Measurements from ENCODE around the gene TMEM92. TPM values are rescaled to one million over a fixed set of nuclear protein-coding genes. Genes with fewer than 3 reads are reported as not detected.

Gene TMEM92
- total RNA-seq, 1 experiment from 2014 or later: 6.6 TPM

DNA sequence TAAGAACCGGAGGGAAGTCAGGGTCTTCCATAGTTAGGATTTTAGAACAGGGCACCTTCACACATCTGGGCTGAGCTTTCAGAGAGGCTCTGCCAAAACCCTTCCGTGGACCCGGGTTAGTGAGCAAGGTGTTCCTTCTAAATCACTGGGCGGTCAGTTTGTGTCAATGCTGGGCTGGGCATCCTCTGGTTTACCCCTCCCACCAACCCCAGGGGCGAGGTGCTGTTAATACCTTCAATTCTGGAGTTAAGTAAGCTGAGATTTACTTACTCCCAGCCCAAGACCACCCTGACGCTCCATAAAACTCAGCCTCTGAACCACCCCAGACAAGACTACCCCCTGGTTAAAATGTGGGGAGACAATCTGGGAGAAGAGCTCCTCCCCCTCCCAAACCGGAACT lies 1.0 kb downstream of the TMEM92 start:
- intact Hi-C loops (cut with micrococcal nuclease): no loop called here
- ATAC-seq (no peak), DNase-seq (ENCODE audit: low read depth, low spot score) (no peak)
- H3K9me3 ChIP-seq (ENCODE audit: control insufficient read depth in 1 of 2, insufficient read depth in 1 of 2, low read depth in 1 of 2, low read length in 2 of 2): no peaks in the 10 kb centered on the region
- TSS peak; percentile 56 for BruUV-seq (replicated peaks)
- no peak overlapping the region for H2AFZ ChIP-seq (ENCODE audit: low read depth, low read length, poor library complexity, severe bottlenecking)
- H3K4me3 ChIP-seq (replicated peaks in 1 of 2; ENCODE audit: low read depth in 1 of 2, low read length in 2 of 2): no peak overlapping the region
- no peaks in the 10 kb centered on the region for H3K27me3 ChIP-seq (ENCODE audit: insufficient read depth, low read length)
- no peak overlapping the region for H3K27ac ChIP-seq (ENCODE audit: low read depth, low read length)
- H4K20me1 ChIP-seq (ENCODE audit: insufficient read depth): no peaks in the 10 kb centered on the region
- peaks cover 40 to 67% of the 10 kb centered on the region in 2 experiments for H3K4me1 ChIP-seq (ENCODE audit: control insufficient read depth in 1 of 2, insufficient read depth in 2 of 2, low read length in 2 of 2)
- no peak overlapping the region for H3K9ac ChIP-seq (ENCODE audit: low read length)
- H3K36me3 ChIP-seq (ENCODE audit: control insufficient read depth in 1 of 2, insufficient read depth in 2 of 2, low read length in 2 of 2): no peaks in the 10 kb centered on the region
- POLR2A ChIA-PET: no interaction called here
- RAD21 ChIA-PET (ENCODE audit: low non-redundant PET in 1 of 2, low total read pairs in 2 of 2, uncharacterized antibody in 2 of 2, unreplicated experiment in 2 of 2): interaction anchor here in 1 of 2 experiments (2.3 kb wide), 1 partner anchor 75 kb away, joined by 16 read pairs; no protein-coding TSS in a partner anchor
- H3K79me2 ChIP-seq (ENCODE audit: insufficient read depth, low read length): no peaks in the 10 kb centered on the region
- CTCF ChIA-PET: interaction anchor here (1.5 to 8.9 kb wide), 5 partner anchors 7 to 74 kb away, joined by 5 to 152 read pairs (median 12); partner anchors contain the start of gene COL1A1
- no peak for TF ChIP-seq ELF1 (IDR thresholded peaks at IDR 0.05; ENCODE audit: borderline replicate concordance, low read depth)
- no peak for TF ChIP-seq SRF (IDR thresholded peaks at IDR 0.05; ENCODE audit: low read depth)
- no peak for TF ChIP-seq SP1 (IDR thresholded peaks at IDR 0.05; ENCODE audit: low read depth)
- no peak for TF ChIP-seq EZH2phosphoT487 (IDR thresholded peaks at IDR 0.05; ENCODE audit: borderline replicate concordance)
- no peak for TF ChIP-seq YY1 (IDR thresholded peaks at IDR 0.05; ENCODE audit: extremely low read depth, insufficient replicate concordance, low read depth, low read length)
- TF ChIP-seq ZBTB33 (IDR thresholded peaks at IDR 0.05; ENCODE audit: extremely low read depth, insufficient replicate concordance, low read length): no peak
- TF ChIP-seq EGR1 (IDR thresholded peaks at IDR 0.05; ENCODE audit: low read depth): no peak
- no peak for TF ChIP-seq ZNF274 (IDR thresholded peaks at IDR 0.05; ENCODE audit: low read depth, low read length)
- TF ChIP-seq EZH2 (IDR thresholded peaks at IDR 0.05): no peak
- no peak for TF ChIP-seq ZFX (IDR thresholded peaks at IDR 0.05)
- no peak for TF ChIP-seq SIN3A (IDR thresholded peaks at IDR 0.05; ENCODE audit: low read depth)
- TF ChIP-seq, protein P1, sequence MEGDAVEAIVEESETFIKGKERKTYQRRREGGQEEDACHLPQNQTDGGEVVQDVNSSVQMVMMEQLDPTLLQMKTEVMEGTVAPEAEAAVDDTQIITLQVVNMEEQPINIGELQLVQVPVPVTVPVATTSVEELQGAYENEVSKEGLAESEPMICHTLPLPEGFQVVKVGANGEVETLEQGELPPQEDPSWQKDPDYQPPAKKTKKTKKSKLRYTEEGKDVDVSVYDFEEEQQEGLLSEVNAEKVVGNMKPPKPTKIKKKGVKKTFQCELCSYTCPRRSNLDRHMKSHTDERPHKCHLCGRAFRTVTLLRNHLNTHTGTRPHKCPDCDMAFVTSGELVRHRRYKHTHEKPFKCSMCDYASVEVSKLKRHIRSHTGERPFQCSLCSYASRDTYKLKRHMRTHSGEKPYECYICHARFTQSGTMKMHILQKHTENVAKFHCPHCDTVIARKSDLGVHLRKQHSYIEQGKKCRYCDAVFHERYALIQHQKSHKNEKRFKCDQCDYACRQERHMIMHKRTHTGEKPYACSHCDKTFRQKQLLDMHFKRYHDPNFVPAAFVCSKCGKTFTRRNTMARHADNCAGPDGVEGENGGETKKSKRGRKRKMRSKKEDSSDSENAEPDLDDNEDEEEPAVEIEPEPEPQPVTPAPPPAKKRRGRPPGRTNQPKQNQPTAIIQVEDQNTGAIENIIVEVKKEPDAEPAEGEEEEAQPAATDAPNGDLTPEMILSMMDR (IDR thresholded peaks at IDR 0.05 in 2 of 3, conservative IDR thresholded peaks at IDR 0.05 in 1 of 3; ENCODE audit: borderline replicate concordance in 1 of 3, insufficient read depth in 1 of 3, low read depth in 2 of 3, low read length in 2 of 3): no peak
- peak overlapping the region; percentile 94 for H3K4me2 ChIP-seq (ENCODE audit: low read length)
- no peaks in the 10 kb centered on the region for H3K9me2 ChIP-seq (ENCODE audit: insufficient read depth)
